Activated CD4-positive, alpha-beta memory T cell treated with anti-CD3 and anti-CD28 coated beads for 36 hours (primary cell): Measurements from ENCODE around the gene ZNF428. TPM values are rescaled to one million over a fixed set of nuclear protein-coding genes. Genes with fewer than 3 reads are reported as not detected.
A peak's percentile ranks its signal among the peaks of the same experiment; 100 is the strongest.
"Not testable (repeated sequence)": the region's sequence is repeated elsewhere in the genome, so short reads cannot be mapped to it uniquely, and the experiment has no call there.

ENCODE experiments used
- CTCF ChIA-PET: fragments of 350-600 bp; sonication (Branson Sonifier 250); formaldehyde crosslinking; loops from one replicate; lab custom pipeline; 2021; ENCODE audit warnings: antibody characterized with exemption, inconsistent platforms; lab: Charles Lee
- POLR2A ChIA-PET: fragments of 350-600 bp; sonication (Branson Sonifier 250); formaldehyde crosslinking; loops from one replicate; lab custom pipeline; 2021; ENCODE audit warnings: antibody characterized with exemption; lab: Charles Lee
- DNase-seq: peaks from one replicate; pipeline ENCODE4 v3.0.0-alpha.2; 2020
- H3K27ac Mint-ChIP-seq: one replicate; pipeline ENCODE4 v1.8.0; 2021; ENCODE audit warnings: mixed read lengths
- H3K27me3 Mint-ChIP-seq: one replicate; pipeline ENCODE4 v1.8.0; 2021; ENCODE audit warnings: mixed read lengths
- H3K36me3 Mint-ChIP-seq: one replicate; pipeline ENCODE4 v1.8.0; 2021; ENCODE audit warnings: mixed read lengths
- H3K4me1 Mint-ChIP-seq: one replicate; pipeline ENCODE4 v1.8.0; 2021; ENCODE audit warnings: low read depth, mixed read lengths
- H3K4me3 Mint-ChIP-seq: one replicate; pipeline ENCODE4 v1.8.0; 2021; ENCODE audit warnings: mild to moderate bottlenecking, mixed read lengths
- H3K9me3 Mint-ChIP-seq: one replicate; pipeline ENCODE4 v1.8.0; 2021; ENCODE audit warnings: mixed read lengths
- intact Hi-C: fragments of 100-400 bp; cut with micrococcal nuclease; formaldehyde crosslinking; loops from one replicate; pipeline ENCODE4 v1.15.1; 2023
- total RNA-seq, 2 experiments: library from RNA; stranded (reverse); gene quantifications; one replicate each; pipeline ENCODE4 v1.2.3, GENCODE V29; 2021

Gene ZNF428
- total RNA-seq, 2 experiments from 2014 or later: 11.7 to 12.5 TPM

DNA sequence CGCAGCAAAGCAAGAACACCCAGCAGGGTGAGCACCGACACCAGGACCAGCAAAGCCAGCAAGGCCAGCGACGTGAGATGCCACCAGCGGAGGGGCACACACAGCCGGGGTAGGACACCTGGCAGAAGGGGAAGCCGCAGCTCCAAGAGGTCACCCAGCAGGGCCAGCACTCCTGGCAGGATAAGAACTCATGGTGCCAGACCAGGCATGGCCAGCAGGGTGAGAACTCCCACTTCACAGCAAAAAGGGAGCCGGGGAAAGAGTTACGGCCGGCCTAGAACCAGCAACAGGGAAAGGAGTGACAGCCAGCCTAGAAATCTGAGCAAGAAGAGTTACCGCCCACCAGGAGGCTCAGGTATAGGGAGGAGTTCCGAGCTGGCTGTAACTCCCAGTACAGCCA lies 7.1 kb downstream of the ZNF428 start:
- Mint-ChIP-seq H3K4me3 (no peak overlapping the region), H3K27ac (no peak overlapping the region)
- POLR2A ChIA-PET: no interaction called here

DNA sequence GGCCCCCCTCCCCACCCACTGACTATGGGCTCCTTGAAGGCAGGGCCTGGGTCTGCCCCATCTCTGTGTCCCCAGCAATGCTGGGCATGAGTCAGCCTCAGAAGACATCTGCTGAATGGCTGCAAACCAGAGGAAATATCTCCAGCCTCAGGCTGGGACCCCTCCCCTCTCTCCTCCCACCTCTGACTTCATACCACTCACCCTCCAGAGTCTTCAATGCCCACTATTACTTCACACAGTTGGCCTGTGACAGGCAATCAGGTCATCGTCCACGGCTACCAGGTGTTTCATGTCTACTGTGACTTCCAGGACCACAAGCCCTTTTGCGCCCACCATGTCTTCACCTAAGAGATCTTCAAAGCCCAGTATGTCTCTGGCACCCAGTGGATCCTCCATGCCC lies 7.6 kb downstream of the ZNF428 start, which contains the start of gene SRRM5:
Gene SRRM5, plus strand, starts transcription at position 301 of the 400 bp plus-strand sequence. Its CDS starts 34 bp downstream, at position 335.
- Mint-ChIP-seq H3K4me1 (peaks cover 3% of the 10 kb centered on the region), H3K27me3 (no peaks in the 10 kb centered on the region), H3K9me3 (no peaks in the 10 kb centered on the region), H3K4me3 (no peak within 1 kb of the TSS), H3K36me3 (peaks cover 6% of the 10 kb centered on the region), H3K27ac (peak within 1 kb of the TSS; percentile 30)
- intact Hi-C loops: no loop called here
- POLR2A ChIA-PET: no interaction called here
- no peak for DNase-seq
- CTCF ChIA-PET: no interaction called here

More for the DNA sequence above, 7.1 kb downstream of the ZNF428 start:
- Mint-ChIP-seq H3K27me3 (no peaks in the 10 kb centered on the region), H3K4me1 (peaks cover 3% of the 10 kb centered on the region), H3K9me3 (no peaks in the 10 kb centered on the region), H3K36me3 (peaks cover 6% of the 10 kb centered on the region)
- intact Hi-C loops: no loop called here
- CTCF ChIA-PET: no interaction called here
- no peak for DNase-seq

DNA sequence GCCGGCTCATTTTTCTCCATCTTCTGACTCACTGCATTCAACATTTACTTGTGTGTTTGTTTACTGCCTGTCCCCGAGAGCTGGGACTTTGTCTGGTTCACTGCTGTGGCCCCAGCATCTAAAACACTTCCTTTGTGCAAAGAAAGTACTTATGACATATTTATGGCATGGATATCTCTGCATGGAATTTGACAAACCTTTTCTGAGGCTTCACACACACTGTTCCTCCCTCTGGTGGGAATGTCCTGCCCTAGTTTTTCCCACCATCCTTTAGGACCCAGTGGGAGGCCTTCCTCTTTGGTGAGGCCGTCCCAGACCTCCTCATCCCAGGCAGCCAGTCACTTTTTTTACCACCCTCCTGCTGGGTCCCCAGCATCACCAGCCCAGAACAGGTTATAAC lies 8.9 kb downstream of the ZNF428 start:
- Mint-ChIP-seq H3K4me3 (no peak overlapping the region), H3K27ac (peak overlapping the region; percentile 30), H3K9me3 (no peaks in the 10 kb centered on the region), H3K36me3 (peaks cover 6% of the 10 kb centered on the region), H3K27me3 (no peaks in the 10 kb centered on the region), H3K4me1 (peaks cover 3% of the 10 kb centered on the region)
- ChIA-PET CTCF (no interaction called here), POLR2A (no interaction called here)
- DNase-seq: no peak
- intact Hi-C loops: no loop called here

DNA sequence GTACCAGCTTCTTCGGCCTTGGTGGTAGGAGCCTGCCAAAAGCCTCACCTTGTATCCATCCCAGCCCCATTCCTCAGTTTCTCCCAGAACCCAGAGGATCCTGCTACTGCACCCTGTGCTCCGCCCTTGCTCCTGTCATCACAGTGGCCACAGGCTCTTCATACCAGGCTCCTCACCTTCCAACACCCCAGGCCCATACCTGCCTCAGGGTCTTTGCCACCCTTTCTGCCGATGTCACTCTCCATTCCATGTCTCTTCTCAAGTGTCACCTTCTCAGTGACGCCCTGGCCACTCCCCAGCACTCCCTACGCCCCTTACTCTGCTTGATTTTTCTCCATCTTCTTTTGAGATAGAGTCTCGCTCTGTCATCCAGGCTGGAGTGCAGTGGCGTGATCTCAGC lies 9.6 kb downstream of the ZNF428 start:
- Mint-ChIP-seq H3K9me3 (no peaks in the 10 kb centered on the region), H3K4me3 (no peak overlapping the region), H3K27ac (no peak overlapping the region), H3K4me1 (peaks cover 3% of the 10 kb centered on the region), H3K27me3 (no peaks in the 10 kb centered on the region), H3K36me3 (peaks cover 6% of the 10 kb centered on the region)
- CTCF ChIA-PET: no interaction called here
- intact Hi-C loops: no loop called here
- no peak for DNase-seq
- POLR2A ChIA-PET: no interaction called here

DNA sequence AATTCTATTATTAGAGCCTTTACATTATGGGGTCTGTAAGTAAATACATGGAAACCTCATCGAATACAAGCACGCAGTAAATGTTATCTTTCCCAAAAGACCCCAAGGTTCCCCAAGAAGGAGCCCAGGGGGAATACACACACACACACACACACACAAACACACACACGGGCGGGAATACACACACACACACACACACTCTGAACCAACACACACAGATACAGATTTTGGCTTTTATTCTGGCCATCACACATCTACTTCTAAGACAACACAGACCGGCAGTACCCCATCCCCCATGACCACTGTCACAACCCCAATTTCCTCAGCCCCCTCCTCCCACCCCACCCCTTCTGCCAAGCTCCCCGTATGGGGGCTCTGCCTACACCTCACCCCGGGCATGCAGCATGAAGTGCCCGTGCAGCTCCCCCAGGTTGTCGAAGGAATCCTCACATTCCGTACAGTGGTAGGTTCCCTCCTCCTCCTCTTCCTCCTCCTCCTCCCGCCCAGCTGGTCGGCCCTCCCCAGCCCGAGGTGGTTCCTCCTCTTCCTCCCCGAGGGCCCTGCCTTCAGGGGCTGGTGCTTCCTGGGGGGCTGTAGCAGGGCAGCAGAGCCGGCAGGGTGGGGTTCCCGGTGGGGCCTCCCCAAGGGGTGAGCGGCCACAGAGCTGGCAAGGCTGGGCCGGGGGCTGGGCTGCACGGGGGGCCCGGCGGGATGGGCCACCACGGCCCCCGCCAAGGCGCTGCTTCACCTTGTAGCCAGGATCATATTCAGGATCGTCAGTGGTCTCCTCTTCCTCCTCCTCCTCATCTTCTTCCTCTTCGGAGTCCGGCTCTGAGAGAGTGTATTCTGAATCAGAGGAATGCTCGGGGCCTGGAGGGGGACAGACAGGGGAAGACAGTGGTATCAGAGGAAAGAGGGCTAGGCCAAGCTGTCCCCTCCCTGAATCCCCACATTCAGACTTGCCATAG lies 11.9 kb downstream of the ZNF428 start:
- no peak overlapping the region for H3K27ac Mint-ChIP-seq

DNA sequence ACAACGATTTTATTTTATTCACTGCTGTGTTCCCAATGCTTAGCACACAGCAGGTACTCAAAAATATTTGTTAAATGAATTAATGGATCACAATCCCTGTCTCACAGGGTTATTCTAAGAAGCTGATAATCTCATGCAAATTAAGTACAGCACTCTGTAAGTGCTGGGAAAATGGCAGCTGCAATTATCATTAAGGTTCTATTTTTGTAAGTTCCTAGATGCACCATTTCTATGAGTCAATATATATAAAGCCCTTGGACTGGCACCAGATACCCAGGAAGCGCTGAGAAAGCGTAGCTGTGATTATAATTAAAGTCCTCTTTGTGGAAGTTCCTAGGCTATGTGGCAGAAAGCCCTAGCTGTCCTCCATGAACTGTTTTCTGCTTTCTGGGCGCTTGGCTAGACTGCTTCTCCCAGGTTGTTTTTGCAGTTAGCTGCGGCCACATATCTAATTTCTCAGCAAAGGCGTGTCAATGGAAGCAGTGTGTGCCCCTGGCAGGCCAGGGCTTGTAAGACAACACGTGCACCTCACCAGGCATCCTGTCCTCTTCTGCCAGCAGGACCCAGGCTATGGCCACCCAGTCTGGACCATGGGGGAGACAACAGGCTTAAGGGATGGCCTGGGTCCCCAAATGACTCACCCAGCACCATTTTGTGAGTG lies 12.7 kb downstream of the ZNF428 start:
- Mint-ChIP-seq H3K36me3 (peaks cover 5% of the 10 kb centered on the region), H3K4me3 (no peak overlapping the region), H3K27me3 (no peaks in the 10 kb centered on the region), H3K4me1 (peaks cover 3% of the 10 kb centered on the region), H3K27ac (no peak overlapping the region), H3K9me3 (no peaks in the 10 kb centered on the region)
- no peak for DNase-seq
- ChIA-PET POLR2A (interaction anchor here (1.2 kb wide), 1 partner anchor 10 kb away, joined by 4 read pairs; the partner anchor contains the start of genes IRGQ and ZNF576), CTCF (interaction anchor here (1.3 to 1.4 kb wide), 2 partner anchors 11 to 52 kb away, joined by 3 to 6 read pairs; partner anchors contain the start of genes IRGQ and ZNF576)
- intact Hi-C loops: no loop called here

More for the DNA sequence above, 11.9 kb downstream of the ZNF428 start:
- Mint-ChIP-seq H3K27me3 (no peaks in the 10 kb centered on the region), H3K4me1 (peaks cover 3% of the 10 kb centered on the region), H3K9me3 (no peaks in the 10 kb centered on the region), H3K36me3 (peaks cover 5% of the 10 kb centered on the region), H3K4me3 (no peak overlapping the region)
- intact Hi-C loops: no loop called here
- ChIA-PET CTCF (interaction anchor here (1.0 to 1.4 kb wide), 2 partner anchors 13 to 52 kb away, joined by 3 to 6 read pairs; no protein-coding TSS in a partner anchor), POLR2A (interaction anchor here (1.2 kb wide), 1 partner anchor 11 kb away, joined by 4 read pairs; the partner anchor contains the start of genes IRGQ and ZNF576)
- no peak for DNase-seq

DNA sequence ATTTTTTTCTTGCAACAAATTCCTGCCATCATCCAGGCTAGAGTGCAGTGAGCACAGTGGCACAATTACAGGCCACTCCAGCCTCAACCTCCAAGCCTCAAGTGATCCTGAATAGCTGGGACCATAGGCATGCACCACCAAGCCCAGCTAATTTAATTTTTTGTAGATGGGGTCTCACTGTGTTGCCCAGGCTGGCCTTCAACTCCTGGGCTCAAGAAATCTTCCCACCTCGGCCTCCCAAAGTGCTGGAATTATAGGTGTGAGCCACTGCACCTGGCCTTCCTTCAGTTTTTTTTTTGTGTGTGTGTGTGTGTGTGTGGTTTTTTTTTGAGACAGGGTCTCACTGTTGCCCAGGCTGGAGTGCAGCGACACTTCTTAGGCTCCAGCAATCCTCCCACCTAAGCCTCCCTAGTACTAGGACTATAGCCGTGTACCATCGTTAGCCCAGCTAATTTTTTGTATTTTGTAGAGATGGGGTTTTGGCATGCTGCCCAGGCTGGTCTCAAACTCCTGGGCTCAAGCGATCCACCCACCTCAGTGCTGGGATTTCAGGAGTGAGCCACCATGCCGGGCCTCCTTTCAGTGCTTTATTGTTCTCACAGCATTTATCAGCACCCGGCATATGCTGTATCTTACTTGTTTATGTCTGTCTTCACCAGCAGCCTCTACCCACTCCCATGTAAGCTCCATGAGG lies 13.4 kb downstream of the ZNF428 start:
- DNase-seq: no peak
- Mint-ChIP-seq H3K4me1 (peaks cover 3% of the 10 kb centered on the region), H3K36me3 (peaks cover 5% of the 10 kb centered on the region), H3K27ac (no peak overlapping the region), H3K9me3 (no peaks in the 10 kb centered on the region), H3K4me3 (no peak overlapping the region), H3K27me3 (no peaks in the 10 kb centered on the region)
- intact Hi-C loops: no loop called here
- ChIA-PET POLR2A (interaction anchor here (0.9 to 1.2 kb wide), 2 partner anchors 10 to 11 kb away, joined by 3 to 4 read pairs; partner anchors contain the start of genes IRGQ and ZNF576), CTCF (interaction anchor here (1.3 to 1.4 kb wide), 2 partner anchors 10 to 51 kb away, joined by 3 to 6 read pairs; partner anchors contain the start of genes IRGQ and ZNF576)

DNA sequence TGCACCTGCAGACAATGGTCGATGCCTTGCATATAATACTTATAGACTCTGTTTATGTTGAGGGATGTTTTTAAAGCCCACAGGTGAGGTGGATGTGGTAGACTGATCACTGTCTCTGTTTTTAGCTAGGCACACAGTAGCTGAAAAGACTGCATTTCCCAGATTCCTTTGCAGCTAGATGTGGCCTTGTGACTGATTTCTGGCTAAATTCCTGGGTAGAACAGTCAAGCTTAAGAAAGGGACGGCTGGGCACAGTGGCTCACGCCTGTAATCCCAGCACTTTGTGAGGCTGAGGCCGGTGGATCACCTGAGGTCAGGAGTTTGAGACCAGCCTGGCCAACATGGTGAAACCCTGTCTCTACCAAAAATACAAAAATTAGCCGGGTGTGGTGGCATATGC lies 19.1 kb downstream of the ZNF428 start:
- Mint-ChIP-seq H3K4me1 (peaks cover 21% of the 10 kb centered on the region), H3K36me3 (peaks cover 19% of the 10 kb centered on the region)
- H3K27ac Mint-ChIP-seq, H3K27me3 Mint-ChIP-seq, intact Hi-C loops, H3K4me3 Mint-ChIP-seq, H3K9me3 Mint-ChIP-seq, DNase-seq, POLR2A ChIA-PET: not testable (repeated sequence)
- CTCF ChIA-PET: interaction anchor here (1.0 to 1.4 kb wide), 3 partner anchors 26 to 209 kb away, joined by 3 to 6 read pairs (median 3); no protein-coding TSS in a partner anchor

DNA sequence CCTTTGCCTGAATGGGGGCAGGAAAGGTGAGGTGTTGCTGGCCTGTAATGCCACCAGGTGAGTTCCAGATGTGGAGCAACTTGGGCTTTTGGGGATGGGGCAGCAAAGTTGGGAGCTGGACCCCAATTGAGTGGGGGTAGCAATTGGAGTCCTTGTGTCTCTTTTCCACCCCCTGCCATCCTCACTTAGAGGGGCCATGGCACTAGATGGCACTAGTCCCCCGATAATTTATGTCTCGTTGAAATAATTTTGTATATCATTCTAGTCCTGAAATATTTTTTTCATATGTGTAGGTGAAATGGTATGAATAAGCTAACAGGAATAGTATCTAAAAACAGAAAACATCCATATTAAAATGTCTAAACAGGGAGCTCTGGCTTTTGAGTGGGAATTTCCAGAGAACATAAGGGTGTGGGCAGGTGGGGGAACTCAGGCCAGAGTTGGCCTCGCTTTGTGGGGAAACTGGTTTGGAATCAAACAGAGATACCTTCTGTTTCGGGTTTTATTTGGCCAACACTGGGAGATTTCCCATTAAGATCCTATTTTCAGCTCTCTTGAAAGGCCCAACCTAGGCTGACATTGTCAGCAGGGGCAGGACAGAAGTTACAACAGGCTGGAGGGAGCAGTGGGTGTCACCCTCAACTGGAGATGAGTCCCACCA lies 19.7 kb downstream of the ZNF428 start:
- ChIA-PET POLR2A (no interaction called here), CTCF (interaction anchor here (1.0 to 7.1 kb wide), 4 partner anchors 27 to 210 kb away, joined by 3 to 145 read pairs (median 4); no protein-coding TSS in a partner anchor)
- intact Hi-C loops: no loop called here
- Mint-ChIP-seq H3K4me3 (no peak overlapping the region), H3K9me3 (no peaks in the 10 kb centered on the region), H3K27me3 (no peaks in the 10 kb centered on the region), H3K27ac (no peak overlapping the region), H3K4me1 (peaks cover 21% of the 10 kb centered on the region), H3K36me3 (peaks cover 19% of the 10 kb centered on the region)
- DNase-seq: no peak

DNA sequence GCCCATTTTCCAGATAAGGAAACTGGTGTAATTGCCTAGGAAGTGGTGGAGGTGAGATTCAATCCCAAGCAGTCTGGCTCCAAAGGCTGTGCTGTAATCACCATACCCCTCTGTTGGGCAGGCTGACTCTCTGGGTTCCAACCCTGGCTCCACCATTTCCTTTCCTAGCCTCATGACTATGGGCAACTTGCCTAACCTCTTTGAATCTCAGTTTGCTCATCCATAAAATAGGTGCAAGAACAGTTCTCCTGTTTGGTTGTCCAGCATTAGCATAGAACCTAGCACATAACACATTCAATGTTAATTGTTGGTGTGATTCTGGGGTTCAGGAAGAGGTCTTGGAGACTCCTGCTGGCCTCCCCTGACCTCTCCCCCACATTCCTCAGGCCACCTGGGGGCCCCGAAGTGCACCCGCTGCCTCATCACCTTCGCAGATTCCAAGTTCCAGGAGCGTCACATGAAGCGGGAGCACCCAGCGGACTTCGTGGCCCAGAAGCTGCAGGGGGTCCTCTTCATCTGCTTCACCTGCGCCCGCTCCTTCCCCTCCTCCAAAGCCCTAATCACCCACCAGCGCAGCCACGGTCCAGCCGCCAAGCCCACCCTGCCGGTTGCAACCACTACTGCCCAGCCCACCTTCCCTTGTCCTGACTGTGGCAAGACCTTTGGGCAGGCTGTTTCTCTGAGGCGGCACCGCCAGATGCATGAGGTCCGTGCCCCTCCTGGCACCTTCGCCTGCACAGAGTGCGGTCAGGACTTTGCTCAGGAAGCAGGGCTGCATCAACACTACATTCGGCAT lies 20.8 kb downstream of the ZNF428 start:
- peaks cover 25% of the 10 kb centered on the region for H3K4me1 Mint-ChIP-seq
- H3K36me3 Mint-ChIP-seq: peaks cover 21% of the 10 kb centered on the region
- no peak for DNase-seq
- peak overlapping the region; percentile 98 for H3K27ac Mint-ChIP-seq
- no peaks in the 10 kb centered on the region for H3K27me3 Mint-ChIP-seq
- ChIA-PET CTCF (interaction anchor here (7.1 kb wide), 1 partner anchor 44 kb away, joined by 145 read pairs; no protein-coding TSS in a partner anchor), POLR2A (no interaction called here)
- intact Hi-C loops: no loop called here
- H3K4me3 Mint-ChIP-seq: no peak overlapping the region
- no peaks in the 10 kb centered on the region for H3K9me3 Mint-ChIP-seq
